Tibial artery (tissue), 4 donors: ENCODE measurements around the gene SH3BGRL2.
"Not testable (repeated sequence)": the region's sequence is repeated elsewhere in the genome, so short reads cannot be mapped to it uniquely, and the experiment has no call there.

Experiments
- DNase-seq, 2 donors: peaks; one replicate each; pipeline ENCODE4 v3.0.0-alpha.2; 2019
- H3K27ac ChIP-seq, 2 donors: fragments of 200-600 bp; sonication (generic) in 1 of 2; 1 replicate in 1 of 2; 2 replicates in 1 of 2; pipeline ENCODE4 v1.5.1; 2018 to 2019; ENCODE audit warnings: mild to moderate bottlenecking in 1 of 2
- H3K27me3 ChIP-seq, 2 donors: fragments of 200-600 bp; sonication (generic) in 1 of 2; one replicate each; pipeline versions ENCODE4 v1.5.1 to v1.6.0; 2016 to 2019
- H3K36me3 ChIP-seq, 3 donors: fragments of 200-600 bp; sonication (generic) in 2 of 3; one replicate each; pipeline ENCODE4 v1.5.1; 2016 to 2019; ENCODE audit warnings: mild to moderate bottlenecking in 2 of 3
- H3K4me1 ChIP-seq, 4 donors: fragments of 200-600 bp; sonication (generic) in 2 of 4; 1 replicate in 3 of 4; 2 replicates in 1 of 4; pipeline ENCODE4 v1.5.1; 2016 to 2019
- H3K4me3 ChIP-seq, 2 donors: fragments of 200-600 bp; sonication (generic) in 1 of 2; 1 replicate in 1 of 2; 2 replicates in 1 of 2; pipeline ENCODE4 v1.5.1; 2018 to 2019; ENCODE audit warnings: mild to moderate bottlenecking in 2 of 2
- H3K9me3 ChIP-seq, 3 donors: fragments of 200-600 bp; sonication (generic) in 1 of 3; one replicate each; pipeline ENCODE4 v1.5.1; 2016 to 2019
- CTCF ChIP-seq, 2 experiments: fragments of 200-600 bp in 1 of 2; fragments of 450-650 bp in 1 of 2; IDR thresholded peaks; one replicate each; pipeline ENCODE4 v1.5.1; 2017 to 2019; ENCODE audit warnings: antibody characterized with exemption in 2 of 2, mild to moderate bottlenecking in 1 of 2, moderate library complexity in 1 of 2
- intact Hi-C: fragments of 100-400 bp; cut with DNase I; formaldehyde crosslinking; loops from one replicate; pipeline ENCODE4 v1.15.0; 2023; ENCODE audit warnings: low total_unique reads

SH3BGRL2 gene

DNA sequence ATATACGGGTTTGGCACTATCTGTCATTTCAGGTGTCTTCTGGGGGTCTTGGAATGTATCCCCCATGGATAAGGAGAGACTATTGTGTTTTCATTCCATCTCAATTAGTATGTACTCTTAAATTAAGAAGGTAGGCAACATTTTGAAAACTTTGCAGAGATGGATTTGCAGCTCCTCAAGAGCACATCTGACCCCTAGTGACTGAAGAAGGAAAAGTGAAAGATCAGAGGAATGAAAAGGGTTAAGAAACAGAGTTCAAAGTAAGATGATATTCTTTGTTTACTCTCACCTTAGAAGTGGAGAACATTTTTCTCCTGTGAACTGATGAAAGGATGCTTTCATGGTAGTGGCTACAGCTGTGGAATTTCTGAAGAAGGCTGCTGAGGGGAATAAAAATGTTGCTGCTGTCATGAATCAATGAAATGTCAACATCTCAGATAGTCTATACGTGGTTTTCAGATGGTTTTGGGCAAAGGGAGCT lies 41.5 kb downstream of the SH3BGRL2 start:
- peaks cover 0 to 7% (median 2%) of the 10 kb centered on the region in 4 donors for H3K4me1 ChIP-seq
- peaks cover 0 to 21% (median 0%) of the 10 kb centered on the region in 3 donors for H3K36me3 ChIP-seq
- TF ChIP-seq CTCF (IDR thresholded peaks at IDR 0.05) = peak in 1 of 2 experiments; percentile 12
- H3K9me3 ChIP-seq = no peaks in the 10 kb centered on the region
- no peak overlapping the region for H3K27ac ChIP-seq
- intact Hi-C loops = no loop called here
- DNase-seq = no peak
- H3K27me3 ChIP-seq = no peaks in the 10 kb centered on the region
- H3K4me3 ChIP-seq = no peak overlapping the region

- intact Hi-C loops = no loop called here
- peaks cover 0 to 21% (median 0%) of the 10 kb centered on the region in 3 donors for H3K36me3 ChIP-seq
- no peak for DNase-seq
- H3K27me3 ChIP-seq = no peaks in the 10 kb centered on the region
- no peak overlapping the region for H3K4me3 ChIP-seq
- H3K9me3 ChIP-seq = no peaks in the 10 kb centered on the region
- peaks cover 0 to 7% (median 3%) of the 10 kb centered on the region in 4 donors for H3K4me1 ChIP-seq
- H3K27ac ChIP-seq = no peak overlapping the region
- no peak for TF ChIP-seq CTCF (IDR thresholded peaks at IDR 0.05)
These were observed 42.8 kb downstream of the SH3BGRL2 start for GRCh38 chr6:79673947-79674346.

DNA sequence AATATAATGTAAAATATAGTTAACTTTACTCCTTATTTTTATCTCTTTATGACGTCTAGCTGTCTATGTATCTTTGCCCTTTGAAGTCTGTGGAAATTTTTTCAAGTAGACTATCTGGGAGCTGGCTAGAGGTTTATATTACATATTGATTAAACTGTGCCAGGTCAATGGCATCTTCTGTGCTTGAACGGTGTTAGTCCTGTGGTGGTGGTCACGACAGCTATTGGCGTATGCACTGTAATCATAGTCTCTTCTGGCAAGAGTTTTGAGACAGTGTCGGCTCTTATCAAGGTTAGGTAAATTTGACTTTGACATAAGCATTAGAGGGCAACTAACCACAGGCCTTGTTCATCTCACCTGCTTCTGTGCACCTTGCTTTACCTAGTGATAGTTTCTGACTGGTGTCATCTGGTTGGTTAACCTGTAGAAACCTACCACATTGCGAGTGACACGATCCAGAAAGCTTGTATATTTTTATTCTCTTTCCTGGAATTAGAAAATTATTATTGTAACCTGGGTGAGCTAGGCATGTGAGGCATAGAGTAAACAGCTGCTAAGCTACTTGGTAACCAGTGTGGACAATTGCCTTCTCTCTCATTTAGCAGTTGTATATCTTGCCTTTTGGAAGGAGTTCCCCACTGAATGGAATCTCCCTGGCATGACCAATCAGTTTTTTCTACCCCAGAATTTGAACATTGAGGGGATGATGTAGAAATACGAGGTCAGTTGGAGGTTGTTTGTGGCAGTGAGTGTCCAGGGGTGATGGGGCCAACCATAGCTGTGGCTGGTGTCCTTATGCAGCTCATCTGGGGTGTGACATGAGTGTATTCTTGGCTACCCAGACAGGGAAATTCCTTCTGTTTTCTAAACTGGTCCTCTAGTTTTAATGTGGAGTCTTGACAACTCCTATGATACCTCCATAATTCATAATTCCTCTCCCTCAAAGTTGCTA lies 45.9 kb downstream of the SH3BGRL2 start:
- H3K9me3 ChIP-seq = no peaks in the 10 kb centered on the region
- no peak overlapping the region for H3K4me3 ChIP-seq
- no peak for TF ChIP-seq CTCF (IDR thresholded peaks at IDR 0.05)
- DNase-seq = no peak
- intact Hi-C loops = no loop called here
- no peaks in the 10 kb centered on the region for H3K27me3 ChIP-seq
- peaks cover 0 to 21% (median 0%) of the 10 kb centered on the region in 3 donors for H3K36me3 ChIP-seq
- H3K4me1 ChIP-seq = peaks cover 0 to 7% (median 3%) of the 10 kb centered on the region in 4 donors
- no peak overlapping the region for H3K27ac ChIP-seq

- H3K4me1 ChIP-seq, DNase-seq, H3K27ac ChIP-seq, H3K4me3 ChIP-seq, intact Hi-C loops, H3K9me3 ChIP-seq, H3K36me3 ChIP-seq, H3K27me3 ChIP-seq: not testable (repeated sequence)
These were observed 51.6 kb downstream of the SH3BGRL2 start for GRCh38 chr6:79682682-79683081.

GRCh38 chr6:79684876-79685275 lies 53.7 kb downstream of the SH3BGRL2 start:
- H3K27me3 ChIP-seq = no peaks in the 10 kb centered on the region
- H3K27ac ChIP-seq = no peak overlapping the region
- no peaks in the 10 kb centered on the region for H3K9me3 ChIP-seq
- H3K36me3 ChIP-seq = no peaks in the 10 kb centered on the region
- intact Hi-C loops = no loop called here
- no peak for DNase-seq
- no peak for TF ChIP-seq CTCF (IDR thresholded peaks at IDR 0.05)
- peaks cover 0 to 4% (median 0%) of the 10 kb centered on the region in 4 donors for H3K4me1 ChIP-seq
- H3K4me3 ChIP-seq = no peak overlapping the region

DNA sequence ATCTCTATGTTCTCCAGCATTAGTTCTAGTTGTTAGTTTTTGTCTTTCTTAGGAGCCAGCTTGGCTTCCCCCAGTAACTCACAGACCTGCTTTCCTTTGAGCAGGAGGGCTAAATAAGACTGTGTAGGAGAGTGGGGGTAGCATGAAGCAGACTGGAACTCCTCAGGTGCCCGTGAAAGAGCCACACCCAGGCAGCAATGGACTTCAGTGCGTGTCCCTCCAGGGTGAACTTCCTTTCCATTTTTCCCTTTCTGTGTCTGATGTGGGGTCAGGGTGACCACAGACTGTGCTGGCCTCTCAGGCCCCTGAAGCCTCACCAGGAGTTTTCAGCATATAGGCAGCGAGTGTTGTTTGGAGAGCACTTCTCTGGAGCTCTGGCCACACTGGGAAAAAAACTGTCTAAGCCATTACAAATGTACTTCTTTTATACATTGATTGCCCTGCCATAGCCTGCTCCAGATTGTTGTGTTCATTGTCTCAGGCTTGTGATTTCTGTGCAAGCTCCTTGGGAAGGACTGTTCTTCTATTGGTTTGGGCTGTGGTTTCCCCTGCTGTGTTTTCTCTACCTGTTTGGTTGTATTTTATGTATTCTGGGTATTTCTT lies 55.7 kb downstream of the SH3BGRL2 start:
- Histone ChIP-seq H3K4me3 (no peak overlapping the region), H3K9me3 (no peaks in the 10 kb centered on the region), H3K27me3 (no peaks in the 10 kb centered on the region), H3K36me3 (no peaks in the 10 kb centered on the region), H3K4me1 (peaks cover 0 to 4% (median 0%) of the 10 kb centered on the region in 4 donors), H3K27ac (no peak overlapping the region)
- intact Hi-C loops = no loop called here
- DNase-seq = no peak
- no peak for TF ChIP-seq CTCF (IDR thresholded peaks at IDR 0.05)
